ENCODE measurements around the gene SORBS2.

- no peak for TF ChIP-seq EZH2phosphoT487 (IDR thresholded peaks at IDR 0.05; ENCODE audit: borderline replicate concordance)
- no peak for TF ChIP-seq CTCF (IDR thresholded peaks at IDR 0.05 in 2 of 3, conservative IDR thresholded peaks at IDR 0.05 in 1 of 3; ENCODE audit: borderline replicate concordance in 1 of 3, insufficient read depth in 1 of 3, low read depth in 2 of 3, low read length in 2 of 3)
- no peak for TF ChIP-seq EGR1 (IDR thresholded peaks at IDR 0.05; ENCODE audit: low read depth)
- TF ChIP-seq TCF7L2 (IDR thresholded peaks at IDR 0.05; ENCODE audit: borderline replicate concordance, extremely low read depth, insufficient read depth, insufficient read length), result no peak
- TF ChIP-seq ATF3 (IDR thresholded peaks at IDR 0.05), result no peak
Measured at GRCh38 chr4:185708348-185708747, 103.6 kb downstream of the SORBS2 start.
